ENCODE data around the gene ABCC4.

The ABCC4 gene

GRCh38 chr13:95254339-95254738, 46.9 kb downstream of the ABCC4 start:
- DNase-seq = no peak

DNA sequence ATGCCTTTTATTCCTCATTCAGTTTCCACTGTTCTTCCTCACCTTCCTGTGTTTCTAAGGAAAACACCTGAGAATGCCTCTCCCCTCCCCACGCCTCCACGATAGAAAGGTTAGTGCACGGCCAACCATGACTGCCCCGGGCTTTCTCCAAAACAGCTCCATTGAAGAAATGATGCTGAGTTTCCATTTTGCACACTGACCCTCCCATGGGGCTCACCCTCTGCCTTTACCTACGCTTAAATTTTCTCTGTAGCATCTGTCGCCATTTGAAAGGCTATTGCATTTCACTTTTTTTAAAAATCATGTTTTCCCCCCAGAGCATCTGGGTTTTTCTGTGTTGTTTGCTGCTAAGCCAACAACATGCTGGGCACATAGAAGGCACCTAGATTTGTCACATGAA, 48.2 kb downstream of the ABCC4 start:
- DNase-seq = no peak

GRCh38 chr13:95251641-95252040, 49.6 kb downstream of the ABCC4 start:
- no peak for DNase-seq

DNA sequence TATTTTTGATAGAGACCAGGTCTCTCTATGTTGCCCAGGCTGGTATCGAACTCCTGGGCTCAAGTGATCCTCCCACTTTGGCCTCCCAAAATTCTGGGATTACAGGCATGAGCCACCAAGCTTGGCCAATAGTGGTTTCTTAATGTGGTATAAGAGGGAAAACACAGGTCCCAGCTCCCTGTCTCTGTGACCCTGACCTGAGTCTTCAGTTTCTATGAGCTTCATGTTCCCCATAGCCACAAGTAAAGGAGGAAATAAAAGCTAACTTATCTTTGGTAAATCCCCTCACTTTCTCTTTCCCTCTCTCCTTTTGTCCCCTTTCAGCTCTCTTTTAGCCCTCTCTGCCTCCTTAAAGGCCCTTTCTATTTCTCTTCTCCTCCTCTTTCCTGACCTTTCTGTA, 50.3 kb downstream of the ABCC4 start:
- no peak for DNase-seq

DNA sequence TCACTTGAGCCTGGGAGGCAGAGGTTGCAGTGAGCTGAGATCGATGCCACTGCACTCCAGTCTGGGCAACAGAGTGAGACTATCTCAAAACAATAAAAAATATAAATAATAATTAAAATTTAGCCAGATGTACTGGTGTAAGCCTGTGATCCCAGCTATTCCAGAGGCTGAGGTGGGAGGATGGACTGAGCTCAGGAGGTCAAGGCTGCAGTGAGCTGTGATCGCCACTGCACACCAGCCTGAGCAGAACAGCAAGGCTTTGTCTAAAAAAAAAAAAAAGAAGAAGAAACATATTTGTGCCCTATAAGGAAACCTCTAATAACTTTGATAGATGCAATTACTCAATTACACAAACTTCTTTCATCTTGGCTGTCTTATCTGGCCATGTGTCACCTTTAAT, 52.3 kb downstream of the ABCC4 start:
- DNase-seq = no peak

DNA sequence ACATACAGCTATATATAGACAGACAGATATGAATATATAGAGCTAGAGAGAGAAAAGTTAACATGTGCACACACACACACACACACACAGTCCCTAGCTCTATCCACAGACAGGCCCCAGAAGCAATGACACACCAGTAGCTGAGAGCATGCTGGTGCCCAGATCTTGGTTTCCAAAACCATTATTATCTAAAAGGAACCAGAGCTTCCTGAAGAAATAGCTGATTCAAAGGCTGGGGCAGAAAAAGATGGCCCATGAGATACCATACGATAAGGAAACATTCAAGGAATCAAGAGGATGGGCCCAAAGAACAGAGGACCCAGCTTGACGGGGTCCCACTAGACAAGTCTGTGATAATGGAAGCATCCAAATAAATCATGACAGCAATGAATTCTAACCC, 53.4 kb downstream of the ABCC4 start:
- no peak for DNase-seq

GRCh38 chr13:95247171-95247570, 54.1 kb downstream of the ABCC4 start:
- no peak for DNase-seq

DNA sequence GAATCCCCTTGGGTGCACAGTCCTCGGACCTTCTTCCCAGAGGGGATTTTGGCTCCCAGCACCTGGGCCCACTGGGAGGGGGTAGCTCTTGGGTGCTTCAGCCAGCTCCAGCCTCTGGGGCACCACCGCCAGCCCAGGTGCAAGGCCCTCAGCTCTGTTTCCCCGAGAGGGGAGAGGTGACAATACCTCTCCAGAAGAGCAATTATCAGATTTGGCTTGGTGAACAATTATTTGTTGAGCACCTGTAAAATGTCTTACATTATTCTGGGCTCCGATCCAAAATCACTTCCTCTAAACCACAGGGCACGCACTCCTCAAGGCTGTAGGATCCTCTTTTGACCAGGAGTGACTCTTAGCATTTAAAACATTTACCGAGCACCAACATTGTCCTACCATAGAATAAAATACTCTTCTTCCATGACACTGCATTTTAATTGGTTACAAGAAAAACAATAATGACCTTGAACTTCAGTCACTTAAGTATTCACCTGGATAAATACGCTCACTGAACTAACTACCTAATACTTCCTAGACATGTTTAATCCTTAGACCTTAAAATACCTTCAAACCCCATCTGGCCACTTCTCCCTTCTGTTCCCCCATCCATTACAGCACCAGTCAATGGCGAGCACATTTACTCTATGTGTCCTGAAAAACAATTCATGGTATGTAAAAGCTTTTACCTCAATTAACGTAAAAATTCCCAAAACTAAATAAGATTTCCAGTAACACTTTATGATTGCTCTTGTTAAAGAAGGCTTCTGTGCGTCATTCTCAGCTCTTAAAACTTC, 54.8 kb downstream of the ABCC4 start:
- no peak for DNase-seq

- no peak for DNase-seq
These were observed 56.2 kb downstream of the ABCC4 start for GRCh38 chr13:95245071-95245470.

- DNase-seq = no peak
These were observed 58.0 kb downstream of the ABCC4 start for GRCh38 chr13:95243207-95243606.

DNA sequence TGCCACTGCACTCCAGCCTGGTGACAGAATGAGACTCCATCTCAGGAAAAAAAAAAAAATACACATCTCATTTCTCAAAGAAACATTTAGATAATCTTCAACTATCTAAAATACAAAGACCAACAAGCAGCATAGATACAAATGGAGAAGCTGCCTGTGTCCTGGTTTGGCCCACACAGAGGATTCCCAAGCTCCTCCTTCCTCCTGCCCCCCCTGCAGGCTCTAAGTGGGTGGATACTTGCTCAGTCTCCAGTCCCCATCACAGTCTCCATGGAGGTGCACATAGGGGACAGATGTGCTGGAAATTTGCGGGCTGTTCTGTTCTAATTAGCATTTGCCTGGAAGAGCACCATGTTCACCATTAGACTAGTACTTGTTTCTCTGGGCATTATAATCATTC, 59.9 kb downstream of the ABCC4 start:
- no peak for DNase-seq

DNA sequence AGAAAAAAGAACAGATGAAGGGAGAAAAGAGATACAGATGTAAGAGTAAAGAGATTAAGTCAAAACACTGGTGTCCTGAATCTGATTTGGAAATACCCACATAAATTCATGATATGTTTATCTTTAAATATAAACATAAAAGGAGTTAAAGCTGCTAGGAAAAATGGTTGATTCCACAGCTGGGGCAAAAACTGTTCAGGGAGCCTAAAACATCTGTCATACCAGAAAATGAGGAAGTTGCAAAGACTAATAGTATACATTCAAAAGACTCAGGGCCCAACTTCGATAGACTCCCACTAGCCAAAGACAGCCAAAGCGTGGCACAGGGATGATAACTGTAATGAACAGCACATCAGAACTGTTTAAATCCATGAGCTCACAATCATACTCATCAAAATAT, 62.0 kb downstream of the ABCC4 start:
- DNase-seq = no peak

DNA sequence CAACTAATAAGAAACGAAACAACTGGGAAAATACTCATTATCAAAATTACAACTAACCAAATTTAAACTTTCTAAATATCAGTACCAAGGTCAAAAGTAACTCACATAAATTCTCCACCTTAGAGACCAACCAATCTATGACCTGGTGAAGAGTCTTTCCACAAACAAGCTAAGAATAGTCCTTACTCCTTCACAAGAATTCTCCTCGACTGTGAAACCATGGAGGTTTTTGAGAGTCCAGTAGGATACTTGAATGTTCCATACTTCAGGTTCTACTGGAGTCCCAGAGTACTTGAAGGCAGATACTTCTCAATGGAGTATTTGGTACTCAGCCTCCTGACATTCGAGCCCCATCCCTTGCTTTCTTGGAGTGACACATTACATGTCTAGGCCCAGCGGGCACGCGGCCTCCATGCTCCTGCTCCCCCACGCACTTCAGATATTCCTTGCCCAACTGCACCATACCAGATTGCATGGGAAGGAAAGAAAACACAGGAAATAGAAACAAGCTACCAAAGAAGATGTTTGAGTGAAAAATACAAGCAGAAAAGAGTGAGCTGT, 63.9 kb downstream of the ABCC4 start:
- no peak for DNase-seq

DNA sequence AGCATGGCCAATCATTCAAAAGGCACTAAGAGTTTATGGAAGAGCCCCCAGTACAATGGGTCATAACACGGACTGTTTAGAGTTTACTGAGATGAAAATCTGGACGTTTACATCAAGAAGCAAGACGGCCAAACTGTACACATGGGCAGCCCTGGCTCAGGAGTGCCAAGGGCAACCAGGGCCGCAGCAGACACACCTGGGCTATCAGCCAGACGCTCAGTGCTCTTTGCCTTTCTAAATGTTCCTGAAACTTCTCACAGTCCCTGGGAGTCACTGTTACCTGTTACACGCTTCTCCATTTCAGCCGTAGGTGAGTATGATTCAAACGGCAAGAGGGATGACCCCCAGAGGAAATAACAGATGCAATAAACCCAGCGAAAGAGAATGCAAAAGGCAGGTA, 64.5 kb downstream of the ABCC4 start:
- DNase-seq = no peak

DNA sequence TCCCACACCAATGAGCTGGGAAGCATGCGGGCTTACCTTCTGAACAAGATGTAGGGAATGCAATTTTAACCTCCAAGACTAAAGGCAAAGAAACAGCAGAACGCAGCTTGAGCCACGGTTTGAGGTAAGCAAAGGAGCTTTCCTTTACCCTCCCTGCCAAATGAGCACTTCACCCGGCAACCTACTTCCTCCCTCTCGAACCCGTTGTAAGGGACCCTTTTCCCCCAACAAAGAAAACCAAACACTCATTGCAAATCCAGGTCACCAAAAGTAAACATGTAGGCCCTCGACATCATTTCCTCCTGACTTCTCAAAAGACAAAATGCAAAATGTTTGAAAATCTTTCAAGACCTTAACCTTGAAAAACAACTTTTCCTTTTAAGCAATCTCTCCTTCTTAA, 65.3 kb downstream of the ABCC4 start:
- DNase-seq = no peak

GRCh38 chr13:95235199-95235756, 66.0 kb downstream of the ABCC4 start:
- DNase-seq = no peak

- DNase-seq = no peak
These were observed 67.0 kb downstream of the ABCC4 start for GRCh38 chr13:95234242-95234641.

DNA sequence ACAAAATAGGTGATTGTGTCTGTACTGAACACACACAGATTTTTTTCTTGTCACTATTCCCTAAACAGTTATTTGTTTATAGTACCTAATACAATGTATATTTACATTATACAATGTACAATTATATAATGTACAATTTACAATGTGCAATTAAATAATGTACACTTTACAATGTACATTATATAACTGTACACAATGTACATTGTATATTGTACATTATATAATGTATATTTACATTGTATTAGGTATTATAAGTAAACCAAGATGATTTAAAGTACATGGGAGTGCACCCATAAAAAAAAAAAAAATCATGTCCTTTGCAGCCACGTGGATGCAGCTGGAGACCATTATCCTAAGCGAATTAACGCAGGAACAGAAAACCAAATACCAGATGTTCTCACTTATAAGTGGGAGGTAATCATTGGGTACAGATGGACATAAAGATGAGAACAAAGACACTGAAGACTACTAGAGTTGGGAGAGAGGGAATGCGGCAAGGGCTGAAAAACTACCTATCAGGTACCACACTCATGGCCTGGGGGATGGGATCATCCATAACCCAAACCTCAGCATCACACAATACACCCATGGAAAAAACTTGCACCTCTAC, 68.1 kb downstream of the ABCC4 start:
- DNase-seq = no peak

DNA sequence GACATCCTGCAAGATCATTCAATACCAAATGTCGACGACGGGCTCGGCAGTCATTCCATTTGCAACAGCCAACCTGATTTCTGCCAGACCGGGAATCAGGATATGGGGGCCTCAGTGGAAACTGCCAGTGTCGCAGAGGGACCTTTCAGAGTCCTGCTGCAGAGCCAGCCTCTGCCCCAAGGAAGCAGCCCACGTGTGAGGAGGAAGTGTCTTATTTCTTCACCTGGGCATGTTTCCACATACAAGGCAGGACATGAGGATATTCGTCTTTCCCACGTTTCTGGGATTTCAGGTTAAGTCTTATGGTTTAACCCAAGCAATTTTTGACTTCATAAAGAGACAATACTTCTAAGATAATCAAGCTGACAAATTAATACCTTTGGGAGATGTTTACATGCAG, 69.9 kb downstream of the ABCC4 start:
- DNase-seq = no peak

- no peak for DNase-seq
These were observed 71.4 kb downstream of the ABCC4 start for GRCh38 chr13:95229855-95230254.

DNA sequence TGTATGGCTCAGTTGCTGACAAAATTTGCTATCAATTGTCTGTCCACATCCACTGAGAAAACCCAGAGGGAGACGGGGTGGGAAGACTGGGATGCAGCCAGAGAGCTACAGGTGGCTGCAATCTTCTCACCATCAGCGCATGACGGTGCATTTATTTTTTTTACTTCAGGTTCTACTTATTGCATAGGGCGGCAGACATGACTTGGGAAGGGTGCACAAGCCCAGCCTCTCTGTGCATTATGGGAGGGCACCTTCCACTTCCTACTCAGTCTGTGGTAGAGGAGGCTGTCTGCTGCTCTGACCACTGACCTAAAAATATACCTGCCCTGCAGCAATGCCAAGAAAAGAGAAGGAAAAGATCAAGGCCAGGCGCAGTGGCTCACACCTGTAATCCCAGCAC, 73.1 kb downstream of the ABCC4 start:
- DNase-seq = no peak

DNA sequence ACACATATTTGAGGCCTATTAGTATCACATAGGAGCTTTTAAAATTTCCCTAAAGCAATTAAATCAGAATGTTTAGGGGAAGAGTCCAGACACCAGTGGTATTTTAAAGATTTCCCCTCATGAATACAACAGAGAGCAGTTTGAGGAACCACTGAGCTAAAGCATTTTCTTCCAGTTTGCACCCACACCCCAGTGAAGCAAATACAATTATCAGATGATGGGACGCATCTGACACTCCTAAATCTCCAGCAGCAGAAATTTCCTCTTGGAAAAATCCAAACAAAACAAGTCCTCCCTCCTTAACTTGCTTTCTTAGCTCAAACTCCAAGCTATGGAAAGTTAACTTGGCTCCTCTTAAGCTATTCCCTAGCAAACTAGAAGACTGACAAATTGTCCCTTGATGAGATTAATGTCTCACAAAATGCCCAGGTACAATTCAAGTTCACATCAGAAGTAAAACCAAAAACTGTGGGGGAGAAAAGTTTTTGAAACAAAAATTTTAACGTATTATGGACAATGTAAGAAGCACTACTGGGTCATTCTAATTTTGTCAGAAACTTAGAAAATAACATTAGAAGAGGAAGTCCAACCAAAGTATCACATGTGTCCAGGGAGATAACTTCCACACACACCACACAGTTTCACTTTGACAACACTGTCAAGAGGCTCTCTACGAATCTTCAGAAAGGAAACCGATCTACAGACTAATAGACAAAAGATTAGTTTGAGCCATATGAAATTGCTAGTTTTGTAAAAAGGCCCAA, 74.1 kb downstream of the ABCC4 start:
- DNase-seq = no peak

GRCh38 chr13:95226476-95226875, 74.8 kb downstream of the ABCC4 start:
- DNase-seq = no peak

GRCh38 chr13:95226050-95226449, 75.2 kb downstream of the ABCC4 start:
- no peak for DNase-seq
